ENCODE data around the gene TMEM269.
"Not testable (repeated sequence)": the region's sequence is repeated elsewhere in the genome, so short reads cannot be mapped to it uniquely, and the experiment has no call there.

Gene TMEM269

DNA sequence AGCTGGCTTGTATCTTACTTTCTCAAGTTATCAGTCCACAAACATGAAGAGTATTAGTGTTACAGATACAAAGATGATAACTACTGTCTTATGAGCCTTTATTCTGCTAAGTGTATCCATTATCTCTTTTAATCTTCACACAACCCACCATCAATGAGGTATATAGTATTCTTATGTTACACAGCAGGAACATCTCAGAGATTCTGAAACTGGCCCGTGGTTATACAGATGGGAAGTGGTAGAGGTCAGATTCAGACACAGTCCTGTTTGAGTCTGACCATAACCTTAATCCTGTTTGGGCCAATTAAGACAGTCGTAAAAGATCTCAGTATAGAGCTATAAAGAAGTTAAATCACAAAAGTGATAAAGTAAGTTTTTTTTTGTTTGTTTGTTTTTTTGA, 5.1 kb upstream of the TMEM269 start:
- DNase-seq = no peak

GRCh38 chr1:42780176-42780575, 4.6 kb upstream of the TMEM269 start:
- no peak for DNase-seq

GRCh38 chr1:42783092-42783491, 1.7 kb upstream of the TMEM269 start:
- no peak for DNase-seq

DNA sequence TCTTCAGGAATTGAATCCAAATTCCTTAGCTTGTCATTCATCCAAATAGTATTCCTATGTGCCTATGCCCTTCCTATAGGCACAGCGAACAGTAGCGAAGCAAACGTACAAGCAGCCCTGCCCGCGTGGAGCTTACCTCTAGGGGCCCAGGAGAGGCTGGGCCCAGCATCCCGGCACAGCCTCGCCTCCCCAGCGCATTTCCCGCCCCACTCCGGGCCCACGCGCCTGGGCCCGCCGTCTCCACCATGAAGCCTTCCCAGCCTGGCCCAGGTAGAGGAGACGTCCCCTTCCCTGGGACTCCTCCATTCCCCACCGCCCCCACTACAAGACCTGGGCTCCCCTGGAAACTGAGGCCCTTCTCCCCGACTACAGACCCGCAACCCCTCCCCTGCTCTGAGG, 245 bp upstream of the TMEM269 start:
- DNase-seq = no peak

- DNase-seq = no peak
Measured at GRCh38 chr1:42786097-42786496, 1.3 kb downstream of the TMEM269 start.

GRCh38 chr1:42788021-42788420, 3.2 kb downstream of the TMEM269 start:
- DNase-seq = no peak

- no peak for DNase-seq
Measured at GRCh38 chr1:42793824-42794223, 9.0 kb downstream of the TMEM269 start.

DNA sequence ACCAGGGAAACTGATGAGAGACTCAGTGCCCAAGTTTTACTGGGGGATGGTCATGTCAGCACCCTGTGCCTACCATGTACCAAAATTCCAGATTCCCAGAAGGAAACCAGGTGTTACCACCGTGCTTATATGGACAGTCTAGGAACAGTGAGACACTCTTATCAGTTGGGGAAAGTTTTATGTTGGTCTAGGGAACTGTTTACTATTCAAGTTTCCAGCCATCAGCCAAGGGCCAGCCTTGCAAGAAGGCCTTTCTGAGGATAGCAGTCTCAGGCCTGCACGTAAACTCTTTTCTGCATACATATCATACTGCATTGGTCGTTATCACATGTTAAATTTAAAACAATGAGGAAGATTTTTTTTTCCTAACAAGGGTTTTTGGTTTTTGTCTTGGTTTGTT, 12.6 kb downstream of the TMEM269 start:
- DNase-seq = no peak

GRCh38 chr1:42797979-42798378, 13.2 kb downstream of the TMEM269 start:
- no peak for DNase-seq

DNA sequence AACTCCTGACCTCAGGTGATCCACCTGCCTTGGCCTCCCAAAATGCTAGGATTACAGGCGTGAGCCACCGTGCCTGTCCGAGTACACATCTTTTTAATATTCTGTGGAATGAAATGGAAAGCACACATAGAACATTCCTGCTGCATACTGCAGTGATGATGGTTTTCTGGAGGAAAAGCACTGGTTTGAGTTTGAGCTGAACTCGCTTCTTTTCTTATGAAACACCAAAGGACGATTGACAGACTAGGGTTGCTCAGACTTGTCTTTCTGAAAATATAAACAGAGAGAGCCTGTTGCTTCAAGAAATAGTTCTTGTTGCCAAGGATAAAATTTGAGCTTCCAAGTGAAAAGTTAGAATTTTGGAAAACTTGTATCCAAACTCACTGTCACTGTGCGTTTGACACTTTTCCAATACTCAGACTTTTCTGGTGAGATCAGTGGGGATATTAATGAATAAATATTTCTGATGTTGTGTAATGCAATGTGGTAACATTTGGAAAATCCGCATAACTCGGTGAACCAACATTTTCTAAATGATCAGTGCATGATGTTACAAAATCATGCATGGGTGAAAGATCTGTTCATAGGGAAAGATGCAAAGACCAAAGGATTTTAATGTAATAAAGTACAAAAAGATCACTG, 17.2 kb downstream of the TMEM269 start:
- no peak for DNase-seq

- DNase-seq = no peak
Measured at GRCh38 chr1:42806171-42806570, 21.4 kb downstream of the TMEM269 start.

- no peak for DNase-seq
Measured at GRCh38 chr1:42806593-42806992, 21.8 kb downstream of the TMEM269 start.

- no peak for DNase-seq
Measured at GRCh38 chr1:42807056-42807668, 22.4 kb downstream of the TMEM269 start.

DNA sequence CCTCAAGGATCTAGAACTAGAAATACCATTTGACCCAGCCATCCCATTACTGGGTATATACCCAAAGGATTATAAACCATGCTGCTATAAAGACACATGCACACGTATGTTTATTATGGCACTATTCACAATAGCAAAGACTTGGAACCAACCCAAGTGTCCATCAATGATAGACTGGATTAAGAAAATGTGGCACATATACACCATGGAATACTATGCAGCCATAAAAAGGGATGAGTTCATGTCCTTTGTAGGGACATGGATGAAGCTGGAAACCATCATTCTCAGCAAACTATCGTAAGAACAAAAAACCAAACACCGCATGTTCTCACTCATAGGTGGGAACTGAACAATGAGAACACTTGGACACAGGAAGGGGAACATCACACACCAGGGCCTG, 30.0 kb downstream of the TMEM269 start:
- not testable (repeated sequence) for DNase-seq

DNA sequence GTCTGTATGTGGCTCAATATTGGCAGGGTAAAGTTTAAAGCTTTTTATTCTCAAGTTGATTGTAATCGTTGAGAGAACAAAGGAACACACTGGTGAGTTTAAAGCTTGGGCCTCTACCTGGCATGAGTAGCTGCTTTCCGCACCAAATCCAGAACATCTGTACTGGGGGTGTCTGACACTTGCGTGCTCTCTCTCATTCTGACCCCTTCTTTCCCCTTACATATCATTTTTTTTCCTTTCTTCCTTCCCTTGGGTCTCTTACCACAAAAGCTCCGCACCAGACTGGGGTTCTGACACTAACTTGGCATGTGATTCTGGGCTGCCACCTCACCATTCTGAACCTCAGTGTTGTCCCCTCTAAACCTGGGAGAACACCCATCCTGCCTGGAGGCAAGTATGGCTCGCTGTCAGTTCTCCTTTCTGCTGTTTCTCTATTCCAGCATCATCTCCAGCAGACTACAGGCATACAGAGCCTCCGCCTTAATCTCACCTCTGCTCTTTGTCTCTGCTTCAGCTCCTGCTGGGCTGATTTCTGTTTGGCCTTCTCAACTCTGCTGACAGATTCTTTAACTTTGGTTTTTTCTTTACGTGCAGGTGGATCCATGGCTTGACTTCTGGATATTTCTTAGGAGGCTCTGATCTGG, 31.3 kb downstream of the TMEM269 start:
- no peak for DNase-seq

- DNase-seq = peak; percentile 91
Measured at GRCh38 chr1:42816585-42817439, 32.0 kb downstream of the TMEM269 start, which contains the start of the genes ERMAP and SVBP. Gene ERMAP (plus strand): TSS chr1:42817122. CDS start chr1:42830449, 13,327 bp downstream. Gene SVBP (minus strand): TSS chr1:42817397. CDS start chr1:42816544, 853 bp downstream.

- no peak for DNase-seq
Measured at GRCh38 chr1:42817440-42817767, 32.6 kb downstream of the TMEM269 start.

DNA sequence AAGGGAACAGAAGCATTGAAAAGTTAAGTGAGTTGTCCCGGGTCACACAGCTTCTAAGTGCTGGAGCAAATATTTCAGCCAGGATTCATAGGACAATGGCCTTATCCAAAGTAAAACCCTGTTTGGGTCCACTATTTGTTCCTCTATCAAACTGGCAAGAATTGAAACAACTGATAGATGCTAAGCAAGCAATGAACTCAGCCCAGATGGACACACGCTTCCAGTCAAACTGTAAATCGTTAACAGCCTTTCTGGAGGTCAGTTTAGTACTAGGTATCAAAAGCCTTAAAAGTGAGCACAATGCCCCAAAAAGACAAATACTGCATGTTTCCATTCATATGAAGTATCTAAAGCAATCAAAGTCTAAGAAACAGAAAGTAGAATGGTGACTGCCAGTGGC, 33.2 kb downstream of the TMEM269 start:
- DNase-seq = no peak

DNA sequence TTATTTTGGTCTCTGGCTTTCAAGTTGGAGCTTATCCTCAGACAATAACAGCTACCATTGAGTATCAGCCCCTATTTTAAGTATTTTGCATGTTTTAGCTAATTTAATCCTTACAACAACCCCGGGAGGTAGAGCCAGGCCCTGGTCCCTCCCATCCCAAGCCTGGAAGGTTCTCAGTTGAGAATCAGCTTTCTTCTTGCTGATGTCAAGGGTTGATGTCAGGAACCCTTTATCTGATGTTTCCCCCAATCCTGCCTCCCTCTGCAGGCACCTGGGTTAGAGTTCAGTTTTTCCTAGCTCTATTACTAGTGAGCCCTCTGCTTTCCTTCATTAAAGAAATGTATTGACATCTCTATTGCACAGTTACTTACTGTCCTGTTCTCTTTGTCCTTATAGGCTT, 36.0 kb downstream of the TMEM269 start:
- DNase-seq = no peak

DNA sequence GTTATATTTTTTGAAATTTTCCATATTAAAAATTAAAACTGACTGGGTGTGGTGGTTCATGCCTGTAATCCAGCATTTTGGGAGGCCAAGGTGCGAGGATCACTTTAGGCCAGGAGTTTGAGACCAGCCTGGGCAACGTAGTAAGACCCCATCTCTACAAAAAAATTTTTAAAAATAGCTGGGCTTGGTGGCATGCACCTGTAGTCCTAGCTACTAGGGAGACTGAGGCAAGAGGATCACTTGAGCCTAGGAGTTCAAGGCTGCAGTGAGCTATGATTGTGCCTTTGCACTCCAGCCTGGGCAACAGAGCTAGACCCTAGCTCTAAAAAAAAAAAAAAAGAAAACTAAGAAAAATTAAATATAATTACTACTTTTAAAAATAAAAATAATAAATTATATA, 36.9 kb downstream of the TMEM269 start:
- DNase-seq = no peak

DNA sequence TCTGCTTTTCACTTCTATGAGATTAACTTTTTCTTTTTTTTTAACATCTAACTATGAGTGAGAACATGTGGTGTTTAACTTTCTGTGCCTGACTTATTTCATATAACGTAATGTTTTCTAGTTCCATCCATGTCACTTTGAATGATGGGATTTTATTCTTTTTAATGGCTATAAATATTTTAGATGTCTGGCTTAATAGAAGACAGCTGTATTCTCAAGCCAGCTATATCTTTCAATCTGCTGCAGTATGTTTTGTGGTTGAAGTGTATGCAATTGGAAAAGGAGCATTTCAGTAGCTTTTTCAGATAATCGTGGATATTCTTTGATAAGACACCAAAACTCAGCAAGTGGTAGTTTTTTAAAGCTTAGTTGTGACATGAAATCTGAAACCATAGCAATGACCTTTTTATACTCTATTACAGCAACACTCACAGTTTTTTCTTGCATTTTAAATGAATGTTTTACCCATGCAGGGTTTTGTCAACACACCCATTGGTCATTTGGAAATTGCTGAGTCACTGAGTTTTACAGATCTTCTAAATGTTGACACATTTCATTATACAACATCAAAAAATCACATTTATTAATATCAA, 38.1 kb downstream of the TMEM269 start:
- no peak for DNase-seq

DNA sequence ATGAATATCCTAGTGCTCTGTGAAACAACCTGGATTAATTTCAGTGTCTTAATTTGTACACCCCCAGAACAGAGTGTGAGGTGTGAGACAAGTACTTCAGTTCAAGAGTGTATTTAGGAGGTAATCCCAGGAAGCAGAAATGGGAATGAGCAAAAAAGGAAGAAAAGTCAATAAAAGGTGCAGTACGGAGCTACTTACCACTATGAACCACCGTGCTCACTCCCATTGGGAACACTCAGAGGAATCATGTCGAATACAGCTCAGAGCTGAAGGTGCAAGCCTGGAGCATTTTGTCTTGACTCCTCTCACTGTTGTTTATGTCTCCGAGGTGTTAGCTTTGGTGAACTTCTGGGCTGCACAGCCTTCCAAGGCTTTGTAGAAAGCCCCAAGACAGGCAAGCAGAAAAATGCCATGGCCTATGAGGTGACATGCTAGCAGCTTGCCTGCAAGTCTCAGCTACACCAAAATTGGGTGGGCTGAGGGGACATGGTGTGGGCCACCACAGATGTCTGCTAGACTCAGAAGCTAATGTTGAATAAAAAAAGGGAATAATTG, 39.8 kb downstream of the TMEM269 start:
- no peak for DNase-seq
